ENCODE results near the gene SPIN1.
A peak's percentile ranks its signal among the peaks of the same experiment; 100 is the strongest.

The SPIN1 gene

DNA sequence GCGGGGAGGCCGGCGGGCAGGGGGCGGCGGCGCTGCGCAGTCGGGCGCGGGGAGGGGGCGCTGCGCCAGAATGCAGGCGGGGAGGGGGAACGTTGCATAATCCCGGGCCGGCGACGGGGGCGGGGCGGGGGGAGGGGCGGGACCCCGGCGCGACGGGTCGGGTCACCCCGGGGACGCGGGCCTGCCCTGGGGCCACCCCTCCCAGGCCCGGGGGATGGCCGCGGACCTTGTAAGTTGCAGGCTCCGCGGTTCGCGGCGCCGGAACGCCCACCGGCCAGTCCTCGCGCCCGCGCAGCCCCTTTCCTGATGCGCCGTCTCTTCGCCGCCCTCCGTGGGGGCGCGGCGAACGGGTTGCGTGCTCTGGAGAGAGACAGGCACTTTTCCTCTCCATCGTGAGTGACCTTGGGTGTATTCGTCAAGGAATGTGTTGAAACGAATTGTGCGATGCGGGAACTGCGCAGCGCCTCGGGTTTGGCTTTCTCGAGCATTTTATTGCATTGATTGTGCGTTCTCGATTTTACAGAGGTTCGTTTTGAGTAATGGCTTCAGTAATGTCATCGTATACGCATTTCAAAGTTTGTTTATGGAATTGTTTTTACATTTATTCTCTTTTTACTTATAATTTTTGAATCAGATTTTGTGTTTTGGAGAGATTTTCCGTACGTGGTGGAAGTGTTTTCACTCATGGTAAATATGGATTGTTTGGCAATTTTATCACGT lies 802 bp downstream of the SPIN1 start:
- peak; percentile 82 for DNase-seq (ENCODE audit: low spot score)

DNA sequence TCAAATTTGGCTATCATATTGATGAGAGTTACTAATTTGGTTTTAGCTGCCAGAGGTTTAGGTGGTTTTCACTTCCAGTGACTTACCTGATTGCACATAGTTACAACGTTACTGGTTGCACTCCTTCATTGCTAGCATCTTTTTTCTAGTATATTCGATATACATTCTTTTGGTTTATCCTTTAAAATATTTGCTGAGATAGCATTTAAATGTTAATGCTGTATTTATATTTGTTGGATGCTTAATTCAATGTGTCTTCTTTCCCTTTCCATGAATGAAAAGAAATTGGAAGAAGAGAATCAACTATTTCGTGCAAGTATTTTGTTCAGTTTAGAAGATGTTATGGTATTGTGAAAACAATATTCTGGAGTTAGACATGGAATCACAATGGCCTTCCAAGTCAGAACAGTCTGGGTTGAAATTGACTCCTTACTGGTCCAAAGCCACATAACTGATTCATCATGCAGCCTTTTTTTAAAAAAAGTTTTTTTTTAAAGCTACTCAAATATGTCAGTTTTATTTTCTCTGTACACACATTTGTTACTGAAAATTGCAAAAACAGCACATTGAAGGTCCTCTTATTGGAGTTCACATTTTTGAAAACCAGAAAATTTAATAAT lies 2.2 kb downstream of the SPIN1 start:
- peak; percentile 62 for DNase-seq (ENCODE audit: low spot score)

DNA sequence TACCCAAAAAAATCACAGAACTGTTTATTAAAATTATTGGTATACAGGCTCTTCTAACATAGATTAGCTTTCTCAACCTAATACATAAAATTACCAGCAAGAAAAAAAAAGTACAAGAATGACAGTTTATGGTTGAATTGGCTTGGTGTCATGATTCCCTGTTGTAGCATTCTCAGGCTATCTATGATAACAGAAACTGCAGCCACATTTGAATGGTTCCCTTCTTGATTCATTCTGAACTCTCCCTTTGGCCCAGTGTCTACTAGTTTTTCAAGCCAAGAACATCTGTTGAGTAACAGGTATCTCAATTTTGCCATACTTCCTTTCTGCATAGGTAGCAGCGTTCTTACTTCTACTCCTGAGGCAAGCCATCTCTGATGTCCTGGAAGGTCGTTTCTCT lies 3.0 kb downstream of the SPIN1 start:
- DNase-seq (ENCODE audit: low spot score): no peak

DNA sequence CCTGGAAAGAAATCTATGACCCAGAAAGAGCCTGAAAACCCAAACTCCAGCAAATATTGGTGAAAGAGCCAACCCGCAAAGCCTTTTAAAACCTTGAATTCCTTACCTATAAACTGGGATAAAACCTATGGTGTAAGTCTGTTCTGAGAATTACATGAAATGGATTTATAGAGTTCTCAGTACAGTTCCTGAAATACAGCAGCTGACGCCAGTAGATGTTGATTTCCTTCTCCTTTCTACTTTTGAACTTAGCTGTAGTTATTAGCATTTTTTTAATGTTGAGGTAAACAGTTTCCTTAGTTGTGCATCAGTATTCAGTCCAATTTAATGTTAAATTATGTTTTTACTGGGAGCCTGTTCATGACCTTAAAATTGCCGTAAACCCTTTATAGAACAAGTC lies 3.7 kb downstream of the SPIN1 start:
- no peak for DNase-seq (ENCODE audit: low spot score)

DNA sequence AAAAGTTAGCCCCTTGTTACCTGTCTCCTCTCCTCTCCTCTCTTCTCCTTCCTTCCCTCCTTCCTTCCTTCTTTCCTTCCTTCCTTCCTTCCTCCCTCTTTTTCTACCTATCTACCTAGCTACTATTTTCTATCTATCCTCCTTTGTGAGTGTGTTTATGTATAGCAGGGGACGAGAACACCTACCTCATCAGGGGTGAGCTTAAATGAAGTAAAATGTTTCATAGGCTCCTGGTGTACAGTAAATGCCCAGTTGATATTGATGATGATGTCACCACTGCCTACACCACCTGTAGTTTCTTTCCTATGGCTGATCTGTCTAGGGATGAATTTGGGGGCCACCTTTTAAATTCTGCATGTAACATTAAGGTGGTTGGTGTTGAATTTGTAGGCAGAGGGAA lies 4.3 kb downstream of the SPIN1 start:
- no peak for DNase-seq (ENCODE audit: low spot score)

DNA sequence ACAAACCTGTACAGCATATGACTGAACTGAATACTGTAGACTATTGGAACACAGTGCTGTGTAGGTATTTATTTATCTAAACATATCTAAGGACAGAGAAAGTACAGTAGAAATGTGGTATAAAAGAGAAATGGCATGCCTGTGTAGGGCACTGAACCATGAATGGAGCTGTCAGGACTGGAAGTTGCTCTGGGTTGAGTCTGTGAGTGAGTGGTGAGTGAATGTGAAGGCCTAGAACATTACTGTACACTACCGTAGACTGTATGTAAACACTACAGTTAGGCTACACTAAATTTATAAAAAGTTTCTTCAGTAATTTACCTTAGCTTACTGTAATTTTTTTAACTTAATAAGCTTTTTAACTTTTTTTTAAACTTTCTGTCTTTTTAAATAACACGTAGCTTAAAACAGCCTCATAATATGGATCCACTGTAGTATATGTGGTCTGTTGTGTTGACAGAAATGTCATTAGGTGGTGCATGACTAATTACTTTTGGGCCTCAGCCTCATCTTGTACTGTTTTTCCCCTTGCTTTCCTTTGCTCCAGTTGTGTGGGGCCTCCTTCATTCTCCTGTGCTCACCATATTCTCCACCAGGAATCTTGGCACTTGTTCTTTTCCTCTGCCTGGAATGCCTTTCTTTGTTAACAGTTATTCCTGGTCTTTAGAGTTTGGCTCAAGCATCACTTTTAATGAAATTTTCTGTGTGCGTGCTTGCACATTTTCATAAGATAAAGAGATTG lies 8.8 kb downstream of the SPIN1 start:
- DNase-seq (ENCODE audit: low spot score): peak; percentile 19

DNA sequence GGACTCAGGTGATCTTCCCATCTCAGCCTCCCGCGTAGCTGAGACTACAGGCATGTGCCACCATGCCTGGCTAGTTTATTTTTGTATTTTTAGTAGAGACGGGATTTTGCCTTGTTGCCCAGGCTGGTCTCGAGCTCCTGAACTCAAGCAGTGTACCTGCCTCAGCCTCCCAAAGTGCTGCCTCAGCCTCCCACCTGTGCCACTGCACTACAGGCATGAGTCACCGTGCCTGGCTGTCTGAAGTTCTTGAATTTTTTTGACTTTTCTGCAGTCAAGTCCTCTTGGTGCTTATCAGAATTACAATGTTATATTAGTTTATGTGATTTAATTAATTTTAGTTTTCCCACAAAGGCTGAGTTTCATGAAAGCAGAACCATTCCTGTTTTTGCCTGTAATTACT lies 9.8 kb downstream of the SPIN1 start:
- DNase-seq (ENCODE audit: low spot score): no peak

DNA sequence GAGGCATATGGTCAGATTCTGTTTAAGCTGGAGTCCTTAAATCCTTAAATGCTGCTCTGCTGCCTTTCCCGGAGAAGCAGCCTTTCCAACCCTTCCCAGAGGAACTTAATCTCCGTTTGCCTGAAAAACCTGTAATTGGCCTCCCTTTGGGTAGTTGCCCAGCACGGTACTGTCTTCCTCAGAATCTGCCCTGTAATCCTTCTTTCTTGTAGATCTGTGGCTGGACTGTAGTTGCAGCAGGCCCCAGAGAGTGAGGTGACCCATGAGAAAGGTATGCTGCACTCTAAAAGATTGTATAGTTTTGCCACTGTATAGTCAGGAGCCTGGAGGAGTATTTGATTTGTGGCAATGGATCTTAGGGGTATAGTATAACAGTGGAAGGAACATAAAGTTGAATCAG lies 11.7 kb downstream of the SPIN1 start:
- peak; percentile 65 for DNase-seq (ENCODE audit: low spot score)

DNA sequence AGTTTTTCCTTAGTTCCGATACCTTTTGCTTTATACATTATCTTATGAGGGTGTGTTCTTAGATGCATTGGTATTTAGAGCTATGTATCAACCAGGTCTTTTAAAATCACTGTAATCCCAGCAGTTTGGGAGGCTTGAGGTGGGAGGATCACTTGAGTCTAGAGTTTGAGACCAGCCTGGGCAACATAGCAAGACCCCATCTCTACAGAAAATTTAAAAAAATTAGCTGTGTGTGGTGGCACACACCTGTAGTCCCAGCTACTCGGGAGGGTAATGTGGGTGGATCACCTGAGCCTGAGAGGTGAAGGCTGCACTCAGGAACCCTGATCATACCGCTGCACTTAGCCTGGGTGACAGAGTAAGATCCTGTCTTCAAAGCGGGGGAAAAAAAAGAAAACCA lies 15.1 kb downstream of the SPIN1 start:
- no peak for DNase-seq (ENCODE audit: low spot score)

DNA sequence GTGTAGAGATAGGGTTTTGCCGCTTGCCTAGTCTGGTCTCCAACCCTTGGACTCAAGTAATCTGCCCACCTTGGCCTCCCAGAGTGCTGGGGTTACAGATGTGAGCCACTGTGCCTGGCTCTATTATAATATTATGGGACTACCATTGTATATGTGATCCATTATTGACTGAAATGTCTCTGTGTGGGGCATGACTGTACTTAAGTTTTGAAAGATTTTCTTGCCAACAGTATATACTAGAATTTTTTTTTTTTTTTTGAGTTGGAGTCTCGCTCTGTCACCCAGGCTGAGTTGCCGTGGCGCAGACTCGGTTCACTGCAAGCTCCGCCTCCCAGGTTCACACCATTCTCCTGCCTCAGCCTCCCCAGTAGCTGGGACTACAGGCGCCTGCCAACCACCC lies 17.8 kb downstream of the SPIN1 start:
- no peak for DNase-seq (ENCODE audit: low spot score)

DNA sequence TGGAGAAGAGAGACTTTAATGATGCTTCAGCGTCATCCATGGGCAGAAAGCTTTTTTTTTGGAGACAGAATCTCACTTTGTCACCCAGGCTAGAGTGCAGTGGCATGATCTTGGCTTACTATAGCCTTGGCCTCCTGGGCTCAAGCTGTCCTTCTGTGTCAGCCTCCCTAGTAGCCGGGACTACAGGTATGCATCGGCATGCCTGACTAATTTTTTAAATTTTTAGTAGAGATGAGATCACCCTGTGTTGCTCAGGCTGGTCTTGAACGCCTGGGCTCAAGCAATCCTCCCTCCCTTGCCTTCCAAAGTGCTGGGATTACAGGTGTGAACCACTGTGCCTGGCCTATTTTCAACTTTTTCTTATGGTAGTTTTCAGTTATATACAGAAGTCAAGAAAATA lies 23.2 kb downstream of the SPIN1 start:
- DNase-seq (ENCODE audit: low spot score): no peak

DNA sequence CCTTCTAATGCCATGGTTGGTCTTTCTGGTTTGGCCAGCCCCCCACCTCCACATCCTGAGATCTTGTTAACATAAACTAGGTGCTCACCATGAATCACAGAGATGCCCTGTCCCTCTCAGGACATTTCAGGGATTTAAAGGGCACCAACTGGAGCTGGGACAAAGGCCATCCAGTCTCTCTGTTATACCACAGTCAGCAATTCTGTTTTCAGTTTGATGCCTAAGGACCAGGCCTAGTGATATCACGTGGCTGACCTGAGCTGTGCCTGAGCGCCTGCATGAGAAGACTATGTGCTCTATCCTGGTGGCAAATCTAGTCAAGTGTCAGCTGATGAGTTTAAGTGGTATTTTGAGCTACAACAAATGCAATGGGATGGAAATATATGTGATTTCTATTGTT lies 26.1 kb downstream of the SPIN1 start:
- no peak for DNase-seq (ENCODE audit: low spot score)

DNA sequence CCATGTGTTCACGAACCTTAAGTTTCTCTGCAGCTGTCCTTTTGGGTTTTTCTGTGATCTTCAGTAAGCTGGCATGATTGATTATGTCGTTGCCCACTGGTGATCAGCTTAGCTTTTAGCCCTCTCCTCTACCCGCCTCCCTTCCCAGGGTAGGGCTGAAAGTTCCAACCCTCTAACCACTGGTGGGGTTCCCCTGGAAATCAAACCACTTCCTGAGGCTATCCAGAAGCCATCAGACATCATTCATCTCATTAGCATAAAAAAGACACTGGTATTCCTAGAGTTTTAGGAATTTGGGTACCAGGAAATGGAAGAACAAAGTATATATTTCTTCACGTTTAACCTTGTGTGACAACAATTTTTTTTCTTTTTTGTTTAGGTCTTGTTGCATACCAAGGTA lies 29.8 kb downstream of the SPIN1 start:
- no peak for DNase-seq (ENCODE audit: low spot score)

DNA sequence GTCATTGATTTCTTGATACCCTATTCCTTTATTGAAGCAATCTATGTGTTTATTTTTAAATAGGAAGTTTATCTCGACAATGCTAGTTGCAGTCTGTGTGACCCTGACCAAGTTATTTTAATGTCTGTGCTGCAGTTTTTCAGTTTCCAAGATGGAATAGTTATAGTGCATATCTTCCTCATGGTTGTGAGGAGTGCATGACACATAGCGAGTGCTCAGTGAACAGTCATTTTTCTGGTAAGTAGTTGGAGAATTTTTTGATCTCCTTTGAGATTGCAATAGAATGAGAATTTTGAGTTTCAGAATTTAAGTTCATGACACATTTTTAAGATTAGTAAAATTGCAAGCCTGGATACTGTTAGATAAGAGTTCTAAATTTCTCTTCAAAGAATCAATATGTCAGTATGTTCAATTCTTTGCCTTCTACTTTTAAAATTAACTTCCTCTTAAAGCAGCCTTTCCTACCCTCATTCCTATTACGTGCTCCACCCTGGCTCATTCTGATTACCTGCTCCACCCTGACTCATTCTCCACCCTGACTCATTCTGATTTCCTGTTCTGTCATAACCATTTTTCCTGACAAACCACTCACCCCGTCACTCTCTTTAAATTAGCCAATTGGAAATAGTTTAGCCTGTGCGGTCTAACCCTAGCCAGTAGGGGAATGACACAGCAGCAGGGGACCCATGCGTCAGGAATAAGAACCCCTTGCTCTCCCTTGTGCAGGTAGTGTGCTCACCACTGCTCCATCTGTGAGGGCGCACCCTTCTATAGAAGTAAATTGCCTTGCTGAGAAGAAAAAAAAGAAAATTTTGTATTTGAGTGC lies 30.7 kb downstream of the SPIN1 start:
- DNase-seq (ENCODE audit: low spot score): no peak

DNA sequence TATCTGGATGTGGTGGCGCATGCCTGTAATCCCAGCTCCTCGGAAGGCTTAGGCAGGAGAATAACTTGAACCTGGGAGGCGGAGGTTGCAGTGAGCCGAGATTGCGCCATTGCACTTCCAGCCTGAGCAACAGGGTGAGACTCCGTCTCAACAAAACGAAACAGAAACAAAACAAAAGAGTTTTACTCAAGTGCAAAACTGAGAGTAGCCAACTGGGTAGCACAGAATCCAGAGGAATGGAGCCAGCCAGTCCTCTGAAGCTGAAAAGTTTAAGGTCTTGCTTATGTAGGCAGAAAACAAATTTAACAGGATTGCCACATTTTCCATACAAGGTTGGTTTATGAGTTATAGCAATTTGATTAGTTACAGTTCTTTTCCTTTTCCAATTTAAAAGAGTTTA lies 32.0 kb downstream of the SPIN1 start:
- no peak for DNase-seq (ENCODE audit: low spot score)

DNA sequence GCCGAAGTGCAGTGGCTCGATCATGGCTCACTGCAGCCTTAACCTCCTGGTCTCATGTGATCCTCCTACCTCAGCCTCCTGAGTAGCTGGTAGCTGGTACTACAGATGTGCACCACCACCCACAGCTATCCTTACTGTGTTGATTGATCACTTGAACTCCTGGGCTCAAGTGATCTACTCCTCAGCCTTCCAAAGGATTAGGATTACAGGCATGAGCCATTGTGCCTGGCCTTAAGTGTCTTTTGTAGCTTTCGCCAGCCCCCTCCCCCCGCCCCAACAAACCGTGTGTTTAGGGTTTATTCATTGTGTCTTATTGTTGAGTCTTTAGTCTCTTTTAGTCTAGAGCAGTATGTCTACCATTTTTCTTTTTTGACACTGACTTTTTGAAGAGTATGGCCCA lies 33.1 kb downstream of the SPIN1 start:
- no peak for DNase-seq (ENCODE audit: low spot score)

DNA sequence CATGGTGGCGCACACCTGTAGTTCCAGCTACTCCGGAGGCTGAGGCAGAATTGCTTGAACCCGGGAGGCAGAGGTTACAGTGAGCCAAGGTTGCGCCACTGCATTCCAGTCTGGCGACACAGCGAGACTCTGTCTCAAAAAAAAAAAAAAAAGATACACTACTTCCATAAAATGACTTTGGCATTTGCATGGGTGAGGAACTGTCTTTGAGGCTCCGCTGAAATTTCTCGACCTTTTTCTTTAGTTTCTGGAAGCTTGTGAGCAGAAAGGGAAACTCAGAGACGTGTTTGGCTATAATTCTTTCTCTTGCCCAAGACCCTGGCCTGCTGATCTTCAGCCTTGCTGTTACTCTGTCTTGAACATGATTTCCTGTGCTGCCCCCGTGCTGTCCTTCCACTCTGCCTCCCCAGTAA lies 37.3 kb downstream of the SPIN1 start:
- DNase-seq (ENCODE audit: low spot score): no peak

DNA sequence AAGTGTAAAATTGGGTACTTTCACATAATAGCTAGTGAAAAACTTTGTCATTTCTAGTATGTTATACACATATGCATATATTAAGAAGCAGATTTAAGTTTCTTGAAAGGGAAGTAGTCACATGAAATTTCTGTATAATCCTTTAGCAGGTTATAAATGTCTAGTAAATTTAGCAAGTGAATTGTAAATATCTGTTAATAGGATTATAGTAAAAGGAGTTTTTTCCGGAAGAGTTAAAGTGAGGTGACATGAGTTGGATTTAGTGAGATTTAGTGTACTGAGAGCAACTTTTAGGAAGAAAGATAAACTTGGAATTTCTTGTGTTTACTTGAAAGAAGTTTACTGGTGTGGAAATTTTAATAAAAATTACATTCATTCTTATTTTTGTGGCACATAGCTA lies 38.4 kb downstream of the SPIN1 start:
- no peak for DNase-seq (ENCODE audit: low spot score)

DNA sequence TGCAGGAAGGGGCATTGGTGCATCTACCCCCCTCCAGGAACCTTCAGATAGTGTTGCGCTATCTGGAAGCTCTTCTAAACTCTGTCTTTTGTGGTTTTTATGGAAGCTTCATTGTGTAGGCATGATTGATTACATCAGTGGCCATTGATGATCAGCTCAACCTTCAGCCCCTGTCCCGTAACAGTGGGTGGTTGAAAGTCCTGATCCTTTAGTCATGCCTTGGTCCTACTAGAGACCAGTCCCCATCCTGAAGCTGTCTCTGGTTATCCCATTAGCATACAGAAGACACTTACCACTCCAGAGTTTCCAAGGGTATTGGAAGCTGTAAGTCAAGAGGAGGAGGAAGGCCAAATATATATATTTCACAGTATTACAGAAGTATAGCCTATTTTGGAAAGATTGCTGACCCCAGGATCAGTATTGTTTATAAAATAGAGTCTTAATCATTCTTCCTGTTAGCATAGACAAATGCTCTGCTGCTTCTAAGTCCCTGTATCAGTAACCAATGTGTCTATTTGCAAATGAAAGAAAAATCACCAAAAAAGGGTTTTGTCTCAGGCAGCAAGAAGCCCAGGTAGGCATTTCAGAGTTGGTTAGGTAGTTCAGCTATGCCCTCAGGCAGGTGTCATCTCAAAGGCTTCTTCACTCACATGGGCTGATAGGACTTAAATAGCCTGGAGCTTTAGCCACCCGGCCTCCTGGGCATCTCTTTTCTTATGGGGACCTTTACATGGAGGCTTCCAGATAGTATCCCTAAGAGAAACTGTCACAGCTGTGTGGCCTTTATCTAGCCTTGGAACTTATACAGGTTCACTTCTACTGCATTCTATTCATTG lies 41.6 kb downstream of the SPIN1 start:
- DNase-seq (ENCODE audit: low spot score): no peak

DNA sequence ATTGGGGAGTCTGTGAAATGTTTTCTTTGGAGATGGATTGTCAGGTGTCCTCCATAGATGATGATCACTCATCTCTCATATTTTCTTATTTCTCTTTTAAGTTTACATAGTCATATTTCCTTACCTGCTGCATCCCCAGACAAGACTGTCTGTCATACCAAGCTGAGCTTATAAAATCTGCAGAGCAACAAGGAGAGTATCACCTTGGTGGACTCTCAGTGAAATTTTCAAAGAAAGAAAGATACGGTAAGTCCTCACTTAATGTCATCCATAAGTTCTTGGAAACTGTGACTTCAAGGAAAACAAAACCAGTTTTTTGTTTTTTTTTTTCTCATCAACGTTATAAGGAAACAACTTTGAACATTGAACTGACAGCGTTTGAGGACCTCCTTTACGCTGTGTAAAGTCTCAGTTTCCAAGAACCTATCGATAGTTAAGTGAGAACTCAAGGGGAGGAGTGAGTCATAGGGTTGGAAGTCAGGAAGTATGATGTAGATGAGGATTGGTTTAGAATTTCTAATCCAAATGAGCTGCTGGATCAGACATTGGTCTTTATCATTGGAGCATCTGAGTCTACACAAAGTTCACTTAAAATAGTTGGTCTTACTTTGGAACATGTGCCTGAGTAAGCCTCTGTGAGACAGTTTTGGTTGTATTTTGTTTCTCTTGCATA lies 45.5 kb downstream of the SPIN1 start:
- DNase-seq (ENCODE audit: low spot score): no peak

DNA sequence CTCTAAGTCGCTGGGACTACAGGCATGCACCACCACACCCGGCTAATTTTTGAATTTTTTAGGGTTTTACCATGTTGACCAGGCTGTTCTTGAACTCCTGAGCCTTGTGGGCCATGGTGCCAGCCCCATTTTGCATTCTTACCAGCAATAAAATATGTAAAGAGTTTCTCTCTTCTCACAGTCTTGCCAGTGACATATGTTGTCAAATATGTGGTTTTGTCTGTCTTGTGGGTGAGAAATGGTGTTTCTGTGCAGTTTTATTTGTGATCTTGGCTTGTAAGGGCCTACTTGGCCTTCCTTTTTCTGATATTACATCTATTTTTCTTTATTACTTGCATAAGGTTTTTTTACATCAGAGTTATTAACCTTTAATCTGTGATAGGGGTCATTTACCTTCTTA lies 47.1 kb downstream of the SPIN1 start:
- DNase-seq (ENCODE audit: low spot score): no peak

Data from GM03348 (cell line).